Calu3 (cell line): ENCODE results near the gene AFAP1. TPM values are rescaled to one million over a fixed set of nuclear protein-coding genes. Genes with fewer than 3 reads are reported as not detected.

Experiments used
- BruUV-seq: library from RNA; stranded (reverse); fragments of 400-500 nt; replicated peaks from 2 replicates; lab custom pipeline; 2021; lab: Mats Ljungman, UMichigan
- CTCF ChIA-PET: fragments of 300-600 bp; sonication (Branson Sonifier 250); formaldehyde crosslinking; loops from one replicate; lab custom pipeline; 2022; ENCODE audit warnings: antibody characterized with exemption; lab: Charles Lee
- DNase-seq: peaks from one replicate; pipeline ENCODE4 v3.0.0; 2022
- H3K27ac Mint-ChIP-seq: one replicate; pipeline ENCODE4 v1.8.0; 2022; ENCODE audit warnings: mixed read lengths; ENCODE audit not compliant: unreplicated experiment
- H3K27me3 Mint-ChIP-seq: one replicate; pipeline ENCODE4 v1.8.0; 2022; ENCODE audit warnings: mixed read lengths; ENCODE audit not compliant: unreplicated experiment
- H3K36me3 Mint-ChIP-seq: one replicate; pipeline ENCODE4 v1.8.0; 2022; ENCODE audit warnings: mild to moderate bottlenecking, moderate library complexity, mixed read lengths; ENCODE audit not compliant: insufficient read depth, unreplicated experiment
- H3K4me1 Mint-ChIP-seq: one replicate; pipeline ENCODE4 v1.8.0; 2022; ENCODE audit warnings: mild to moderate bottlenecking, low read depth, mixed read lengths; ENCODE audit not compliant: unreplicated experiment
- H3K4me3 Mint-ChIP-seq: one replicate; pipeline ENCODE4 v1.8.0; 2022; ENCODE audit warnings: mild to moderate bottlenecking, low read depth, moderate library complexity, mixed read lengths; ENCODE audit not compliant: unreplicated experiment
- H3K9me3 Mint-ChIP-seq: one replicate; pipeline ENCODE4 v1.8.0; 2022; ENCODE audit warnings: low read depth, mixed read lengths; ENCODE audit not compliant: unreplicated experiment
- CTCF ChIP-seq: fragments of 200-600 bp; IDR thresholded peaks from one replicate; pipeline ENCODE4 v1.8.0; 2022; ENCODE audit warnings: antibody characterized with exemption; ENCODE audit not compliant: unreplicated experiment
- intact Hi-C: fragments of 100-400 bp; cut with micrococcal nuclease; formaldehyde crosslinking; loops from one replicate; pipeline ENCODE4 v1.10.0; 2022; ENCODE audit not compliant: unreplicated experiment
- total RNA-seq: library from RNA; stranded (reverse); gene quantifications from 2 replicates; pipeline ENCODE4 v1.2.3, GENCODE V29; 2022

The AFAP1 gene
- total RNA-seq, 1 experiment from 2014 or later, result 40.1 TPM

- Mint-ChIP-seq H3K4me3 (no peak overlapping the region), H3K9me3 (no peaks in the 10 kb centered on the region), H3K36me3 (no peaks in the 10 kb centered on the region), H3K27ac (no peak overlapping the region), H3K4me1 (no peaks in the 10 kb centered on the region), H3K27me3 (peaks cover 87% of the 10 kb centered on the region)
- no peak for DNase-seq
- no peak for TF ChIP-seq CTCF
- CTCF ChIA-PET, result interaction anchor here (0.5 to 0.6 kb wide), 2 partner anchors 10 to 332 kb away, joined by 4 read pairs; no protein-coding TSS in a partner anchor
- intact Hi-C loops, result no loop called here
- BruUV-seq, result no TSS peak
Measured at GRCh38 chr4:7732263-7732662, 207.4 kb downstream of the AFAP1 start.

GRCh38 chr4:7731437-7731836, 208.2 kb downstream of the AFAP1 start:
- no peak for DNase-seq
- H3K36me3 Mint-ChIP-seq, result no peaks in the 10 kb centered on the region
- CTCF ChIA-PET, result no interaction called here
- peaks cover 80% of the 10 kb centered on the region for H3K27me3 Mint-ChIP-seq
- no peaks in the 10 kb centered on the region for H3K9me3 Mint-ChIP-seq
- no peaks in the 10 kb centered on the region for H3K4me1 Mint-ChIP-seq
- intact Hi-C loops, result no loop called here
- no peak overlapping the region for H3K27ac Mint-ChIP-seq
- no peak overlapping the region for H3K4me3 Mint-ChIP-seq
- BruUV-seq, result no TSS peak
- TF ChIP-seq CTCF, result no peak

GRCh38 chr4:7727749-7728148, 211.9 kb downstream of the AFAP1 start:
- TF ChIP-seq CTCF, result no peak
- intact Hi-C loops, result no loop called here
- no peaks in the 10 kb centered on the region for H3K36me3 Mint-ChIP-seq
- DNase-seq, result no peak
- peaks cover 58% of the 10 kb centered on the region for H3K27me3 Mint-ChIP-seq
- no peaks in the 10 kb centered on the region for H3K9me3 Mint-ChIP-seq
- H3K4me3 Mint-ChIP-seq, result no peak overlapping the region
- BruUV-seq, result no TSS peak
- CTCF ChIA-PET, result no interaction called here
- H3K27ac Mint-ChIP-seq, result no peak overlapping the region
- H3K4me1 Mint-ChIP-seq, result no peaks in the 10 kb centered on the region

GRCh38 chr4:7726665-7727413, 212.8 kb downstream of the AFAP1 start:
- Mint-ChIP-seq H3K9me3 (no peaks in the 10 kb centered on the region), H3K27me3 (peaks cover 58% of the 10 kb centered on the region), H3K4me1 (no peaks in the 10 kb centered on the region), H3K27ac (no peak overlapping the region), H3K36me3 (no peaks in the 10 kb centered on the region), H3K4me3 (no peak overlapping the region)
- no peak for DNase-seq
- CTCF ChIA-PET, result no interaction called here
- no TSS peak for BruUV-seq
- intact Hi-C loops, result no loop called here
- no peak for TF ChIP-seq CTCF
